Glutamatergic neuron (in vitro differentiated cells): Measurements from ENCODE around the gene DDX49. TPM values are rescaled to one million over a fixed set of nuclear protein-coding genes. Genes with fewer than 3 reads are reported as not detected.

Experiments used
- DNase-seq: peaks from one replicate; pipeline ENCODE4 v3.0.0; 2022
- H3K27ac Mint-ChIP-seq: one replicate; pipeline ENCODE4 v1.8.0; 2020; ENCODE audit warnings: mild to moderate bottlenecking, mixed read lengths, inconsistent platforms; ENCODE audit not compliant: unreplicated experiment
- H3K27me3 Mint-ChIP-seq: one replicate; pipeline ENCODE4 v1.8.0; 2020; ENCODE audit warnings: mild to moderate bottlenecking, moderate library complexity, mixed read lengths, inconsistent platforms; ENCODE audit not compliant: unreplicated experiment
- H3K36me3 Mint-ChIP-seq: one replicate; pipeline ENCODE4 v1.8.0; 2020; ENCODE audit warnings: mild to moderate bottlenecking, mixed read lengths, inconsistent platforms; ENCODE audit not compliant: unreplicated experiment
- H3K4me1 Mint-ChIP-seq: one replicate; pipeline ENCODE4 v1.8.0; 2020; ENCODE audit warnings: mild to moderate bottlenecking, low read depth, mixed read lengths, inconsistent platforms; ENCODE audit not compliant: unreplicated experiment
- H3K4me3 Mint-ChIP-seq: one replicate; pipeline ENCODE4 v1.8.0; 2020; ENCODE audit warnings: mild to moderate bottlenecking, mixed read lengths, inconsistent platforms; ENCODE audit not compliant: unreplicated experiment
- H3K9me3 Mint-ChIP-seq: one replicate; pipeline ENCODE4 v1.8.0; 2020; ENCODE audit warnings: mild to moderate bottlenecking, moderate library complexity, mixed read lengths, inconsistent platforms; ENCODE audit not compliant: unreplicated experiment
- total RNA-seq: library from RNA; stranded (reverse); fragmentation: NEBNext Ultra II Directional; extraction: Animal tissue kit (Norgen Biotek cat#: 25700); gene quantifications from one replicate; pipeline ENCODE4 v1.2.1, GENCODE V29; 2021; ENCODE audit not compliant: unreplicated experiment
- TF ChIP-seq, protein P1 (sequence below): fragments of 200-600 bp; sonication (generic); IDR thresholded peaks from one replicate; pipeline ENCODE4 v1.5.0; 2021; ENCODE audit not compliant: partially characterized antibody, unreplicated experiment

DDX49 gene
- total RNA-seq, 1 donor from 2014 or later: 51.4 TPM

DNA sequence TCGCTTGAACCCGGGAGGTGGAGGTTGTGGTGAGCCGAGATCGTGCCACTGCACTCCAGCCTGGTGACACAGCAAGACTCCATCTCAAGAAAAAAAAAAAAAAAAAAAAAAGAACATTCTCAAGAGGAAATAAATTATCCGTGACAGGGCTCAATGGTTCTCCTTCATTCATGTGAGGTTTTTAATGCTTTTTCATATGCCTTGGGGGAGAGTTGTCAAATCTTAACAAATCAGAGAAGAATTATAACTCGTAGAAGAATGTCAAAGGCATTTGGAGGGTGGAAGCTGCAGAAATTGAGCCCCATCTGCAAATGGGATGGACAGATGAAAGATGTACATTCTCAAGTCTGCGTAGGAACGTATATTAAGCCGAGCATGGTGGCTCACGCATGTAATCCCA, 56.4 kb downstream of the DDX49 start:
- Mint-ChIP-seq H3K36me3 (no peaks in the 10 kb centered on the region), H3K4me1 (no peaks in the 10 kb centered on the region)
- TF ChIP-seq, protein P1, sequence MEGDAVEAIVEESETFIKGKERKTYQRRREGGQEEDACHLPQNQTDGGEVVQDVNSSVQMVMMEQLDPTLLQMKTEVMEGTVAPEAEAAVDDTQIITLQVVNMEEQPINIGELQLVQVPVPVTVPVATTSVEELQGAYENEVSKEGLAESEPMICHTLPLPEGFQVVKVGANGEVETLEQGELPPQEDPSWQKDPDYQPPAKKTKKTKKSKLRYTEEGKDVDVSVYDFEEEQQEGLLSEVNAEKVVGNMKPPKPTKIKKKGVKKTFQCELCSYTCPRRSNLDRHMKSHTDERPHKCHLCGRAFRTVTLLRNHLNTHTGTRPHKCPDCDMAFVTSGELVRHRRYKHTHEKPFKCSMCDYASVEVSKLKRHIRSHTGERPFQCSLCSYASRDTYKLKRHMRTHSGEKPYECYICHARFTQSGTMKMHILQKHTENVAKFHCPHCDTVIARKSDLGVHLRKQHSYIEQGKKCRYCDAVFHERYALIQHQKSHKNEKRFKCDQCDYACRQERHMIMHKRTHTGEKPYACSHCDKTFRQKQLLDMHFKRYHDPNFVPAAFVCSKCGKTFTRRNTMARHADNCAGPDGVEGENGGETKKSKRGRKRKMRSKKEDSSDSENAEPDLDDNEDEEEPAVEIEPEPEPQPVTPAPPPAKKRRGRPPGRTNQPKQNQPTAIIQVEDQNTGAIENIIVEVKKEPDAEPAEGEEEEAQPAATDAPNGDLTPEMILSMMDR: no peak

More for the DNA sequence above, 56.4 kb downstream of the DDX49 start:
- H3K27me3 Mint-ChIP-seq: no peaks in the 10 kb centered on the region
- H3K4me3 Mint-ChIP-seq: no peak overlapping the region
- no peaks in the 10 kb centered on the region for H3K9me3 Mint-ChIP-seq
- DNase-seq: no peak
- H3K27ac Mint-ChIP-seq: no peak overlapping the region

Other genes starting within 250 kb of the DDX49 start
- gene CRTC1, start 236.0 kb upstream of the DDX49 start, total RNA-seq: 28.8 TPM
- gene COMP, start 128.4 kb upstream of the DDX49 start, total RNA-seq: not detected
- gene UPF1, start 87.8 kb upstream of the DDX49 start, total RNA-seq: 46.3 TPM
- 15.3 TPM for gene CERS1, start 23.6 kb upstream of the DDX49 start, total RNA-seq
- 177 TPM for gene COPE, start 328 bp upstream of the DDX49 start, total RNA-seq
- gene HOMER3, start 21.5 kb downstream of the DDX49 start, total RNA-seq: 217 TPM
- 201 TPM for gene SUGP2, start 113.8 kb downstream of the DDX49 start, total RNA-seq
- 32.8 TPM for gene ARMC6, start 113.9 kb downstream of the DDX49 start, total RNA-seq
- 14.2 TPM for gene SLC25A42, start 144.3 kb downstream of the DDX49 start, total RNA-seq
- 16.2 TPM for gene TMEM161A, start 218.8 kb downstream of the DDX49 start, total RNA-seq